Right forelimb (tissue), 1 donor: Measurements from ENCODE around the gene LECT2.

Experiments used
- DNase-seq: peaks from one replicate; pipeline ENCODE4 v3.0.0-alpha.2; 2018

Gene LECT2

GRCh38 chr5:135930949-135931295 is 23.9 kb downstream of the LECT2 start:
- DNase-seq: no peak

- no peak for DNase-seq
Measured at GRCh38 chr5:135930029-135930948, 24.5 kb downstream of the LECT2 start.

GRCh38 chr5:135921388-135921787 is 33.4 kb downstream of the LECT2 start:
- DNase-seq: no peak

- DNase-seq: no peak
Measured at GRCh38 chr5:135920199-135920598, 34.6 kb downstream of the LECT2 start.

GRCh38 chr5:135916638-135917263 is 38.0 kb downstream of the LECT2 start:
- DNase-seq: no peak

GRCh38 chr5:135915466-135916001 is 39.2 kb downstream of the LECT2 start:
- DNase-seq: no peak

GRCh38 chr5:135913713-135914626 is 40.8 kb downstream of the LECT2 start:
- DNase-seq: no peak

GRCh38 chr5:135905144-135905543 is 49.6 kb downstream of the LECT2 start:
- no peak for DNase-seq

- DNase-seq: no peak
Measured at GRCh38 chr5:135901633-135902032, 53.1 kb downstream of the LECT2 start.

- no peak for DNase-seq
Measured at GRCh38 chr5:135900276-135900675, 54.5 kb downstream of the LECT2 start.

- DNase-seq: no peak
Measured at GRCh38 chr5:135898651-135899050, 56.1 kb downstream of the LECT2 start.
